GM12878 (cell line): Measurements from ENCODE around the gene SETBP1. TPM values are rescaled to one million over a fixed set of nuclear protein-coding genes. Genes with fewer than 3 reads are reported as not detected.

Experiments
- ATAC-seq: fragments of 200-7000 bp; cut with Tn5 transposase; 3 replicates; pipeline ENCODE4 v1.9.1; 2020; ENCODE audit warnings: mild to moderate bottlenecking, moderate library complexity
- BruUV-seq: library from RNA; stranded (reverse); fragments of 400-500 nt; replicated peaks from 2 replicates; lab custom pipeline; 2021; lab: Mats Ljungman, UMichigan
- CTCF ChIA-PET: fragments of 300-600 bp; sonication (Branson Sonifier 250); formaldehyde crosslinking; extraction: SDS; loops from one replicate; lab custom pipeline; 2021; ENCODE audit warnings: inconsistent platforms; lab: Yijun Ruan, JAX
- POLR2A ChIA-PET: fragments of 350-600 bp; formaldehyde crosslinking; extraction: SDS; loops from one replicate; lab custom pipeline; 2021; ENCODE audit warnings: inconsistent platforms; lab: Charles Lee
- RAD21 ChIA-PET: fragments of 300-600 bp; sonication (Branson Sonifier 250); formaldehyde crosslinking; loops from one replicate; lab custom pipeline; 2023; ENCODE audit warnings: antibody characterized with exemption; ENCODE audit not compliant: unreplicated experiment; lab: Charles Lee
- SMC1A ChIA-PET: fragments of 300-600 bp; sonication (Branson Sonifier 250); formaldehyde crosslinking; loops from one replicate; lab custom pipeline; 2023; ENCODE audit not compliant: unreplicated experiment, uncharacterized antibody; lab: Charles Lee
- DNase-seq: peaks from one replicate; pipeline ENCODE4 v3.0.0-alpha.2; 2011; ENCODE audit warnings: low read depth, low spot score
- FAIRE-seq: peaks from 3 replicates; lab custom pipeline; 2011; peaks lifted over from hg19 to GRCh38; lab: Jason Lieb, UNC
- H2AFZ ChIP-seq: 2 replicates; pipeline ENCODE4 v1.6.0; 2011; ENCODE audit warnings: low read depth, low read length, control low read depth; ENCODE audit not compliant: control insufficient read depth
- H3K27ac ChIP-seq: 2 replicates; pipeline ENCODE4 v1.5.1; 2011; ENCODE audit warnings: control low read depth; ENCODE audit not compliant: control insufficient read depth, insufficient read depth
- H3K27me3 ChIP-seq, 2 experiments: replicated peaks in 1 of 2; 2 replicates each; pipeline versions ENCODE4 v1.6.0 to v1.6.1; 2011; ENCODE audit warnings: low read length in 1 of 2; ENCODE audit not compliant: control insufficient read depth in 2 of 2, insufficient read depth in 2 of 2
- H3K36me3 ChIP-seq, 2 experiments: 2 replicates each; pipeline ENCODE4 v1.5.1; 2011; ENCODE audit warnings: low read length in 1 of 2; ENCODE audit not compliant: control insufficient read depth in 2 of 2, insufficient read depth in 2 of 2
- H3K4me1 ChIP-seq: 2 replicates; pipeline ENCODE4 v1.6.1; 2011; ENCODE audit warnings: mild to moderate bottlenecking, low read length, moderate library complexity, mixed read lengths; ENCODE audit not compliant: control insufficient read depth, insufficient read depth
- H3K4me2 ChIP-seq: 2 replicates; pipeline ENCODE4 v1.6.0; 2011; ENCODE audit warnings: control low read depth; ENCODE audit not compliant: control insufficient read depth, insufficient read depth
- H3K4me3 ChIP-seq: fragments of 200-600 bp; sonication (generic); 2 replicates; pipeline ENCODE4 v1.5.1; 2016
- H3K79me2 ChIP-seq: 2 replicates; pipeline ENCODE4 v1.6.0; 2011; ENCODE audit warnings: low read length; ENCODE audit not compliant: control insufficient read depth, insufficient read depth
- H3K9ac ChIP-seq: 2 replicates; pipeline ENCODE4 v1.8.0; 2011; ENCODE audit warnings: low read length, control low read depth, mixed read lengths; ENCODE audit not compliant: control insufficient read depth, insufficient read depth
- H3K9me3 ChIP-seq: replicated peaks from 3 replicates; pipeline ENCODE4 v1.5.1; 2011; ENCODE audit warnings: mild to moderate bottlenecking, low read length; ENCODE audit not compliant: control insufficient read depth, insufficient read depth
- H4K20me1 ChIP-seq: 2 replicates; pipeline ENCODE4 v1.6.0; 2011; ENCODE audit not compliant: control insufficient read depth, insufficient read depth
- CHD4 ChIP-seq: fragments of 200-600 bp; sonication (generic); IDR thresholded peaks from 2 replicates; pipeline ENCODE4 v1.6.1; 2016; ENCODE audit warnings: mild to moderate bottlenecking
- CREM ChIP-seq: IDR thresholded peaks from 2 replicates; pipeline ENCODE4 v1.6.1; 2014; ENCODE audit warnings: antibody characterized with exemption, low read depth
- FOXK2 ChIP-seq: fragments of 450-650 bp; IDR thresholded peaks from 2 replicates; pipeline ENCODE4 v1.6.1; 2017; ENCODE audit warnings: mild to moderate bottlenecking, moderate library complexity
- GATAD2B ChIP-seq: fragments of 450-650 bp; conservative IDR thresholded peaks from 2 replicates; pipeline ENCODE4 v1.6.1; 2017; ENCODE audit warnings: low read depth, mild to moderate bottlenecking, moderate library complexity
- IKZF1 ChIP-seq: fragments of 450-650 bp; conservative IDR thresholded peaks from 2 replicates; pipeline ENCODE4 v1.6.1; 2017; ENCODE audit warnings: antibody characterized with exemption, mild to moderate bottlenecking
- IKZF2 ChIP-seq, 2 experiments: fragments of 450-650 bp; IDR thresholded peaks; 2 replicates each; pipeline ENCODE4 v1.6.1; 2017; ENCODE audit warnings: mild to moderate bottlenecking in 2 of 2, moderate library complexity in 2 of 2
- JUNB ChIP-seq: IDR thresholded peaks from 2 replicates; pipeline ENCODE4 v1.6.1; 2016; ENCODE audit warnings: antibody characterized with exemption, mild to moderate bottlenecking
- MEF2B ChIP-seq: fragments of 450-650 bp; IDR thresholded peaks from 2 replicates; pipeline ENCODE4 v1.6.1; 2018; ENCODE audit warnings: mild to moderate bottlenecking, moderate library complexity; ENCODE audit not compliant: partially characterized antibody, poor library complexity, severe bottlenecking
- MTA2 ChIP-seq: fragments of 450-650 bp; IDR thresholded peaks from 2 replicates; pipeline ENCODE4 v1.6.1; 2016; ENCODE audit warnings: low read depth, mild to moderate bottlenecking, moderate library complexity
- NFIC ChIP-seq: IDR thresholded peaks from 2 replicates; pipeline ENCODE4 v1.6.1; 2012; ENCODE audit warnings: low read depth, mild to moderate bottlenecking, inconsistent platforms, low read length, moderate library complexity
- PML ChIP-seq: IDR thresholded peaks from 2 replicates; pipeline ENCODE4 v1.6.1; 2012; ENCODE audit warnings: low read length, inconsistent platforms
- RAD51 ChIP-seq: fragments of 450-650 bp; IDR thresholded peaks from 2 replicates; pipeline ENCODE4 v1.6.1; 2016; ENCODE audit warnings: moderate library complexity, mild to moderate bottlenecking, inconsistent platforms
- RELB ChIP-seq: fragments of 450-650 bp; IDR thresholded peaks from 2 replicates; pipeline ENCODE4 v1.6.1; 2017; ENCODE audit warnings: low read depth, mild to moderate bottlenecking, moderate library complexity
- SKIL ChIP-seq: fragments of 450-650 bp; IDR thresholded peaks from 2 replicates; pipeline ENCODE4 v1.6.1; 2017; ENCODE audit warnings: mild to moderate bottlenecking, low read depth, inconsistent platforms; ENCODE audit not compliant: poor library complexity, severe bottlenecking
- SMARCA5 ChIP-seq: fragments of 450-650 bp; IDR thresholded peaks from 2 replicates; pipeline ENCODE4 v1.6.1; 2017; ENCODE audit warnings: mild to moderate bottlenecking
- SPI1 ChIP-seq: IDR thresholded peaks from 2 replicates; pipeline ENCODE4 v1.6.1; 2011; ENCODE audit warnings: low read depth, mild to moderate bottlenecking, low read length, moderate library complexity, borderline replicate concordance; ENCODE audit not compliant: insufficient read depth
- SUPT20H ChIP-seq: IDR thresholded peaks from 2 replicates; pipeline ENCODE4 v1.6.1; 2011; ENCODE audit warnings: low read depth, mild to moderate bottlenecking, low read length, moderate library complexity, borderline replicate concordance; ENCODE audit not compliant: control insufficient read depth
- YBX1 ChIP-seq: fragments of 450-650 bp; IDR thresholded peaks from 2 replicates; pipeline ENCODE4 v1.6.1; 2016; ENCODE audit warnings: antibody characterized with exemption
- WGBS: methylation state at CpG from one replicate; pipeline ENCODE4 v1.1.6; 2016; ENCODE audit warnings: low lambda C conversion rate; ENCODE audit not compliant: insufficient replicate concordance, insufficient coverage; ENCODE audit errors: missing lambda C conversion rate; 5-methylcytosine and 5-hydroxymethylcytosine counted together
- in situ Hi-C: fragments of 300-500 bp; cut with MboI; formaldehyde crosslinking; loops from 9 replicates; pipeline ENCODE4 v1.14.3; 2018; ENCODE audit warnings: mixed read lengths
- intact Hi-C: fragments of 100-400 bp; cut with micrococcal nuclease; formaldehyde crosslinking; loops from one replicate; pipeline ENCODE4 v1.14.2; 2022; ENCODE audit not compliant: unreplicated experiment
- polyA plus RNA-seq, 11 experiments: library from polyadenylated mRNA; depleted of rRNA in 4 of 11; unstranded in 6 of 11; stranded (reverse) in 5 of 11; fragments of >200 nt; fragmentation: Nextera tagmentation in 4 of 11; fragmentation: Illumina TruSeq in 1 of 11; extraction: Ambion mirVana in 4 of 11; extraction: Trizol in 1 of 11; gene quantifications; 1 replicate in 1 of 11; 2 replicates in 10 of 11; pipeline versions ENCODE4 v1.2.1 to v1.2.3, GENCODE V29; 2011 to 2016; ENCODE audit warnings: inconsistent platforms in 2 of 11, missing spikeins in 2 of 11, low read depth in 1 of 11
- total RNA-seq, 4 experiments: library from RNA; depleted of rRNA in 3 of 4; stranded (reverse); fragments of >200 nt in 3 of 4; fragmentation: Illumina TruSeq in 1 of 4; extraction: Trizol in 1 of 4; gene quantifications; 2 replicates each; pipeline versions ENCODE4 v1.2.1 to v1.2.3, GENCODE V29; 2013 to 2021
- TF ChIP-seq, protein P1 (sequence below): IDR thresholded peaks from 2 replicates; pipeline ENCODE4 v1.6.1; 2012; ENCODE audit warnings: low read depth, low read length, improper control_type of control experiment

SETBP1 gene
- total and polyA plus RNA-seq, 10 of the 15 experiments (the other 5 are each of a cell fraction or from before 2014, with no cell fraction given) = 0.99 to 29.7 (median 8.3) TPM

DNA sequence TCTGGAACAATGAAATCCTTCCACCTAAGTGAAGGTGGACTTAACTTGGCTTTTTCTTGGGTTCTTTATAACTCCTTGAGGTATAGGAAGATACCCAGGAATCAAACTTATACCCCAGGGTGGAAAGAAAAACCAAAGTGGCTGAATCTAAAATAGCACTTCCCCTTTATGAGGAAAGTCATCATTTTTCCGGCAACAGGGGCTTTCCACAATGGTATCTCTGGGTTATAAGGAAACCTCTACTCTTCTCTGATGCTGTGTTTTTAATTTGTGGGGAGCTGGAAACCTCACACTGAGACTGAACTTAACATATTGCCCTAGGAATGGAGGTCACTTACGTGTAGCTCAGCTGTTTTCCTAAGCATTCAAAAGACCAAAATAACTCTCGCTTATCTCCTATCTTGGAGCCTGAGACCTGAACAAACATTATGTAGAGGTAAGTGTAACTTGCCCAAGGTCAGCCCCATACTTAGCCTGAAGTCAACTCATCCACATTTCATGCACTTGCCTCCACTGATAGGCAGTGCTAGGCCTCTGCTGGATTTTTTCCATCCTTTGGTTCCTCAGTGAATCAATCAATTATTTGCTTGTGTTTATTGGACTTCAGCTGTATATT is 117.9 kb downstream of the SETBP1 start:
- ChIA-PET RAD21 (interaction anchor here (1.1 to 4.0 kb wide), 15 partner anchors 11 to 116 kb away, joined by 3 to 45 read pairs (median 5); no protein-coding TSS in a partner anchor), POLR2A (interaction anchor here (0.7 to 3.6 kb wide), 12 partner anchors 8 to 103 kb away, joined by 3 to 11 read pairs (median 4); no protein-coding TSS in a partner anchor), SMC1A (interaction anchor here (0.6 to 5.3 kb wide), 29 partner anchors 9 to 306 kb away, joined by 3 to 69 read pairs (median 6); no protein-coding TSS in a partner anchor), CTCF (interaction anchor here (1.0 to 5.5 kb wide), 7 partner anchors 12 to 308 kb away, joined by 3 to 31 read pairs (median 4); no protein-coding TSS in a partner anchor)
- no peaks in the 10 kb centered on the region for H3K27me3 ChIP-seq
- no peaks in the 10 kb centered on the region for H4K20me1 ChIP-seq
- DNase-seq = no peak
- no peaks in the 10 kb centered on the region; the same call in 2 of the 3 replicates for H3K9me3 ChIP-seq
- peaks cover 34% of the 10 kb centered on the region for H3K4me1 ChIP-seq
- peak overlapping the region; percentile 56 for H3K27ac ChIP-seq
- 29% methylated on average over 3 of the region's 3 CpGs for WGBS
- intact Hi-C loops = loop anchor here (1.0 to 5.0 kb wide), 2 partner anchors 39 to 399 kb away; no protein-coding TSS in a partner anchor
- no peak overlapping the region for H2AFZ ChIP-seq
- H3K36me3 ChIP-seq = peaks cover 0 to 7% of the 10 kb centered on the region in 2 experiments; a peak in 1 of 4 replicates
- no peak for FAIRE-seq
- in situ Hi-C loops = no loop called here
- no peak overlapping the region for H3K9ac ChIP-seq
- no peak overlapping the region for H3K4me3 ChIP-seq
- no peaks in the 10 kb centered on the region for H3K79me2 ChIP-seq
- ATAC-seq = peak; percentile 41
- BruUV-seq = no TSS peak
- peak overlapping the region; percentile 50; the same call in 1 of the 2 replicates for H3K4me2 ChIP-seq
- TF ChIP-seq CREM (no peak), MTA2 (peak; percentile 65), IKZF1 (peak; percentile 81), FOXK2 (no peak), YBX1 (no peak), GATAD2B (0 out of 2 replicates have a peak, but pooled peaks have one; percentile 44), PML (no peak), IKZF2 (IDR thresholded peaks at IDR 0.05) (peak; percentile 76 to 80), SUPT20H (no peak), RAD51 (peak; percentile 13; the same call in 1 of the 2 replicates), JUNB (0 out of 2 replicates have a peak, but pooled peaks have one; percentile 8), CHD4 (no peak), SPI1 (peak; percentile 91), SMARCA5 (no peak), NFIC (peak; percentile 70; the same call in 1 of the 2 replicates), MEF2B (peak; percentile 60), SKIL (no peak), RELB (peak; percentile 79)
- TF ChIP-seq, protein P1, sequence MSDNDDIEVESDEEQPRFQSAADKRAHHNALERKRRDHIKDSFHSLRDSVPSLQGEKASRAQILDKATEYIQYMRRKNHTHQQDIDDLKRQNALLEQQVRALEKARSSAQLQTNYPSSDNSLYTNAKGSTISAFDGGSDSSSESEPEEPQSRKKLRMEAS = no peak
